Activated CD4-positive, alpha-beta T cell treated with anti-CD3 and anti-CD28 coated beads, Interleukin-2, Interleukin-4, amounts not matched to agents 100 ng/mL and 50 ng/mL, durations not matched to agents 16 hours and 8 hours (primary cell): ENCODE data around the gene SIM2.
"Not testable (repeated sequence)": the region's sequence is repeated elsewhere in the genome, so short reads cannot be mapped to it uniquely, and the experiment has no call there.

Experiments
- DNase-seq: peaks from one replicate; pipeline ENCODE4 v3.0.0-alpha.2; 2020; ENCODE audit warnings: low spot score

The SIM2 gene

DNA sequence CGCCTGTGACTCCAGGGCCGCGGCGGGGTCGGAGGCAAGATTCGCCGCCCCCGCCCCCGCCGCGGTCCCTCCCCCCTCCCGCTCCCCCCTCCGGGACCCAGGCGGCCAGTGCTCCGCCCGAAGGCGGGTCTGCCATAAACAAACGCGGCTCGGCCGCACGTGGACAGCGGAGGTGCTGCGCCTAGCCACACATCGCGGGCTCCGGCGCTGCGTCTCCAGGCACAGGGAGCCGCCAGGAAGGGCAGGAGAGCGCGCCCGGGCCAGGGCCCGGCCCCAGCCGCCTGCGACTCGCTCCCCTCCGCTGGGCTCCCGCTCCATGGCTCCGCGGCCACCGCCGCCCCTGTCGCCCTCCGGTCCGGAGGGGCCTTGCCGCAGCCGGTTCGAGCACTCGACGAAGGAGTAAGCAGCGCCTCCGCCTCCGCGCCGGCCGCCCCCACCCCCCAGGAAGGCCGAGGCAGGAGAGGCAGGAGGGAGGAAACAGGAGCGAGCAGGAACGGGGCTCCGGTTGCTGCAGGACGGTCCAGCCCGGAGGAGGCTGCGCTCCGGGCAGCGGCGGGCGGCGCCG lies at the start of gene SIM2:
Gene SIM2, plus strand, starts transcription at position 135 of the 565 bp plus-strand sequence. CDS start 632 bp downstream, outside the sequence.
- DNase-seq: no peak

GRCh38 chr21:36654324-36654723 lies 44.6 kb upstream of the SIM2 start:
- DNase-seq: no peak

DNA sequence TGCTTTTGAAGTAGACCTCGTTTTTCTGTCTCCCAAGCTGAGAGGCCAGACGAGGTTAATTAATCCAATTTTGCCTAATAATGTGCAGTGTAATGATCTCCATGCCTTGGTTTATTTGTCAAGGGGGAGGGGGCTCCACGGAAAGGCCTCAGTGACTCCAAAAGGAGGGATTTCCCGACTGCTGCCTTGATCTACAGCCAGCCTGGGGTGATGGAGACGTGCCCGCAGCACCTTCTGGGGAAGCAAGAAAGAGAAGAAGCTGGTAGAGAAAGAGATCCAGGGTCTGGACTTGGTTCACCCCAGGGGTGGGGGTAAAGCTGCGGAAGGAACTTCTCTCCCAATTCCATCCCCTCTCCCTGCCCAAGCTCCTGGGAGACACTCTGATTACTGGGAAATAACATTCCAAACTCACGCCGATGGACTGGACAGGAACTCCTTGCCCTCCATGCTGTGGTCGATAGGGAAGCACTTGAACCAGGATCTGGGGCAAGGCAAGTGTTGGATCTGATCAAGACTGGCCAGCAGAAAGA lies 44.1 kb upstream of the SIM2 start:
- no peak for DNase-seq

DNA sequence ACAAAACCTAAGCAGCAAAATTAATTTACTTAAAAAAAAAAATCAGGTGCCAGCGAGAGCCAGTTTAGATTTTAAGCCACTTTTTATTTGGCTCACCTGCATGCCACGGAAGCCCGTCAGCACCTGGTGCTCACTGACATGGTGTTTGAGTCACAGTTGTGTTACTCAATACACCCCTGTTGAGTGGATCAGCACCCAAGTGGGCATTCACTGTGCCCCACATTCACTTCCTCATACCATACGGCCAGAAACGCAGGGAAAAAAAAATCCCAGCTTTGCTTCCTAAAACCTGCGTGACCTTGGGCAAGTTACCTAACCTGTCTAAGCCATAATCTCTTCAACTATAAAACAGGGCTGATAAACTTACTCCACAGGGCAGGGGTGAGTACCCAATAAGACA lies 42.8 kb upstream of the SIM2 start:
- no peak for DNase-seq

- not testable (repeated sequence) for DNase-seq
Observed at GRCh38 chr21:36657290-36657689, 41.6 kb upstream of the SIM2 start.

- DNase-seq: no peak
Observed at GRCh38 chr21:36657999-36658398, 40.9 kb upstream of the SIM2 start.

DNA sequence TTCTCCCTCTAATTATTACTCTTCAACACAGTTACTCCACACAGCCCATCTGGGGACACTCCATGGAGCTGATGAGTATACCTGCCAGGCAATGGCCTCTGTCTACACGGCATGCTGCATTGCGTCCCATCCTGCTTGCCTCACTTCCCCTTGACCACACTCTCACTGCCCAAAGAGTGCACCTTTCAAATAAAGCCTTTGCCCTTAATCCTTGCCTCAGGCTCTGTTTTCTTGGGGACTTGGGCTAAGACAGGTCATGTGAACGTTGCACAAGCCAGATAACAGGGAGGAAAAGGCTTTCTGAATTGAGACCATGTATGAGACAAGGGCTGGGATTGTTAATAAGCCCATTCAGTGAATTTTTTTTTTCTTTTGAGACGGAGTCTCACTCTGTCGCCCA lies 40.0 kb upstream of the SIM2 start:
- DNase-seq: no peak

DNA sequence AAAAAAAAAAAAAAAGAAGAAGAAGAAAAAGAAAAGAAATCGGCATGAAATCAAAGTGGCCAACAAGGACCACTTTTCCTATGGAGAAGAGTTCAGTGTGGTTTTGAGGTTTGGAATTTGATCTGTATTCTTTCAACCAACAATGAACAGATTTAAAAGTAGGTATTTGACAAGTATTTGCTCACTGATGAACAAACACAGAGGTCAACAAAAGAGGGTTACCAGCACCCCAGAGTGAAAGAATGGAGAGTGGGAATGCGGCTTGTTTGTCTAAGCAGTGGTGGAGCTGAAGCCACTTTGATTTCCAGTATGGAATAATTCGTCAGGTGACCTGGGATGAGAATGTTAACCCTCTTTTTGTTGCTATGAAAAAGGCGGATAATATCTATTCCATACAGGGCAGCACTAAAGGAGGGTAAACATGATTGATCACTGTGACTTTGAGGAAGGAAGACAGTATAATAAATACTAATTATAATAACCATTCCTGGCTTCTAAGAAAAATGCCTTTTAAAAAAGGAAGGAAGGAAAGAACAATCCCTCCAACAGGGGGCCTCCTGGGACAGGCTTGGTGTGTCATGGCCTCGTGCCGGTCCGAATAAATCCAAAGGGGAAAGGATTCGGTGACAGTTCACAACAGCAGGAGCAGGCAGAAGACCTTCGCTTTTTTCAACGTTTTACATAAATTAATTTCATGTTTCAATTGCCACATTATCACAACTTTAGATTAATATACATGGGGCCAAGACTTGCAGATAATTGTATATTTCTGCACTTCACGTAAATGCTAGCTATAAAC lies 37.2 kb upstream of the SIM2 start:
- no peak for DNase-seq

GRCh38 chr21:36663033-36663855 lies 35.7 kb upstream of the SIM2 start:
- DNase-seq: no peak

GRCh38 chr21:36664662-36664990 lies 34.3 kb upstream of the SIM2 start:
- DNase-seq: no peak

DNA sequence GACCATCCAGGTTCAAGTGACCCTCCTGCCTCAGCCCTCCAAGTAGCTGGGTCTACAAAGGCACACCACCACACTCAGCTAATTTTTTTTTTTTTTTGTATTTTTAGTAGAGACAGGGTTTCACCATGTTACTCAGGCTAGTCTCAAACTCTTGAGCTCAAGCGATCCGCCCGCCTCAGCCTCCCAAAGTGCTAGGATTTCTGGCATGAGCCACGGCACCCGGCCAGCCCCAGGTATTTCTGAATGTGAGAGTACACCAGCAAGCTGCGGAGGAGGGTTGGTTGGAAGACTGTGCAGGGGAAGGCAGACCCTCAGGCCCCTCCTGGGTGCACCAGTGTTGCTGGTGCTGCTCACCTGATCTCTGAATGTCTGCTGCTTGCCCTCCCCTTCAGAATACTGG lies 33.1 kb upstream of the SIM2 start:
- DNase-seq: no peak

- no peak for DNase-seq
Observed at GRCh38 chr21:36668713-36669112, 30.2 kb upstream of the SIM2 start.

DNA sequence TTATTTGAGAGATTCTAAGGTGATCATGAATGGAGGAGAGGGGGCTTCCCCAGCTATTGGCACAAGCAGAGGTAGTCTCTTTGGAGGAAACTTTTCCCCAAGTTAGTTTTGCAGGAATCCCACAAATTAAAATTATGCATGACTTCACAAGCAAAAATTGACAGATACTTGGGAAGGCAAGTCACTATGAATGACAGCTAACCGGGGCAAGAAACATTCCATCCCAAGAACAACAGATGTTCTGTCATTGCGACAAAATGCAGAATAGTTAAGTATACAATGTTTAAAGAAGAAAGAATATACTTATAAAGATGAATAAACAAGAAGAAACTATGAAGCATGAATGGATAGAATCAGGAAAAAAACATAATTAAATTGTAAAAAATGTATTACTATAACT lies 27.1 kb upstream of the SIM2 start:
- no peak for DNase-seq

DNA sequence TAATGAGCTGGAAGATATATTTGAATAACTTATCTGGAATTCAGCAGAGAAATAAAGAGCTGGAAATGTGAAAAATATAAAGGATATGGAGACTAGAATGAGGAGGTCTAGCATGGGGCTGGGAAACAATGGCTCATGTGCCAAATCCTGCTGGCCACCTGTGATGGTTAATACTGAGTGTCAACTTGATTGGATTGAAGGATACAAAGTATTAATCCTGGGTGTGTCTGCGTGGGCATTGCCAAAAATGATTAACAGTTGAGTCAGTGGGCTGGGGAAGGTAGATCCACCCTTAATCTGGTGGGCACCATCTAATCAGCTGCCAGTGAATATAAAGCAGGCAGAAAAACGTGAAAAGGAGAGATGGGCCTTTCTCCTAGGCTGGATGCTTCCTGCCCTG lies 26.6 kb upstream of the SIM2 start:
- not testable (repeated sequence) for DNase-seq

GRCh38 chr21:36672737-36673136 lies 26.2 kb upstream of the SIM2 start:
- DNase-seq: no peak

DNA sequence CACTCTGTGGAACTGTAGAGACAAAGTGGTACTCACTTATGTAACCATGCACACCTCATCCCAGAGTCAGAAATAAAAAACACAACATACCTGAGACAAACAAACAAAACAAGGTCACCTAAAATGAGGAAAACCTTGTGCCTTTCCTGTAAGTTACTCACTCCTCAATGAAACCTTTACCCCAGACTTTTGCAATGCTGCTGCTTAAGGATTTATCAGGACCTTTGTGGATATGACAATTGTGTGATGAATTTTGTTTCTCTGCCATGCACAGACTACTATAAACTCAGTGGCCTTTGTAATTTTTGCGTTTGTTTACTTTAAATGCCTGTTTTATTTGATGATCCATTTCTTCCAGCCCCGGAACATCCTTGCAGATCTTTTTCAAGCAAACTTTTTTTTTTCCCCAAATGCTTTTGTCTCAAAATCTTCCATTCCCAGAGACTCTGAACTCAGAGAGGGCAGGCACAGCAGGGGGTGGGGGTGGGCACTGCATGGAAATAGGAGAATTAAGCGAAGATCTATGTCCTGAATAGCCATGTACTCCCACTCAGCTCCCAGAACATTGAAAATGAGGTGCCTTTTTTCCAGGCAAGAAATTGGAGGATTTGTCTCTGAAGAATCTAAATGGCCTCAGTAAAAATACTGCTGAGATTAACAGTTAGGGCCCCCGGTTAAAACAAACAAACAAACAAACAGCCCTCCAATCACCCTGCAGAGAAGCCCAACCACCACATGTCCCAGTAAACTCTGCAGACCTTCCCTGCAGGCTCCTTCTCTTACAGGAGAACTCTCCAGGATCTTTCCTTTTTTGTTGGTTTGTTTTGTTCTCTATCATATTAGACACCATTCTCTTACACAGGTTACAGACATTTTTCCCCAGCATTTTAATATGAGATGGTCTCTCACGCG lies 22.6 kb upstream of the SIM2 start:
- no peak for DNase-seq

DNA sequence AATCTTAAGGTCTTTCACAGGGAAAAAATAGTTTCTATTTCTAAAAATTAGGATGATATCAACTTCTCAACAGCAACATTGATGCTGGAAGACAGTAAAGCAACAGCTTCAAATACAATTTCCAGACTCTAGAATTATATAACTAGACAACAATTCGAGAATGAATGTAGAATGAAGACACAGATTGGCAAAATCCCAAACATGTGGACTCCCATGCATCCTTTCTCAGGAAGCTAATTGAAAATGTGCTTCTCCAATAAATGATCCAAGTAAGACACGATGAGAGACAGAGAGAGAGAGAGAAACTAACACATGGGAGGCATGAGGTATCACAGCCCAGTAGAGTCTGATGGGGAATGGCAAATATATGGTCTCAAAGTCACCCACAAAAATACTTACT lies 21.5 kb upstream of the SIM2 start:
- no peak for DNase-seq

GRCh38 chr21:36678538-36678937 lies 20.4 kb upstream of the SIM2 start:
- DNase-seq: no peak

- DNase-seq: no peak
Observed at GRCh38 chr21:36681117-36681631, 17.7 kb upstream of the SIM2 start.

- DNase-seq: no peak
Observed at GRCh38 chr21:36684957-36685714, 13.8 kb upstream of the SIM2 start.

DNA sequence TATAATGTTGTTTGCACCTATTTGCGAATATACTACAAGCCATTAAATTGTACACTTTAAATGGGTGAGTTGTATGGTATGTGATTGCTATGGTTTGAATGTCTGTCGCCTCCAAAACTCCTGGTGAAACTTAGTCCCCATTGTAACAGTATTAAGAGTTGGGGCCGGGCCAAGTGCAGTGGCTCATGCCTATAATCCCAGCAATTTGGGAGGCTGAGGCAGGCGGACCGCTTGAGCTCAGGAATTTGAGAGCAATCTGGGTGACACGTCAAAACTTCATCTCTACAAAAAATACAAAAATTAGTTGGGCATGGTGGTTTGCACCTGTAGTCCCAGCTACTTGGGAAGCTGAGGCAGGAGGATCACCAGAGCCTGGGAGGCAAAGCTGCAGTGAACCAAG lies 12.0 kb upstream of the SIM2 start:
- no peak for DNase-seq
